Gastrocnemius medialis (tissue), 4 donors: ENCODE data around the gene AOC2. TPM values are rescaled to one million over a fixed set of nuclear protein-coding genes. Genes with fewer than 3 reads are reported as not detected.

ENCODE experiments used
- ATAC-seq, 2 donors: fragments of 150-250 bp; one replicate each; pipeline ENCODE4 v1.9.1; 2016
- DNase-seq, 2 donors: peaks; one replicate each; pipeline ENCODE4 v3.0.0-alpha.2; 2019
- H3K27ac ChIP-seq, 4 donors: fragments of 200-600 bp; sonication (generic); 1 replicate in 1 of 4; 2 replicates in 3 of 4; pipeline ENCODE4 v1.5.1; 2016 to 2018; ENCODE audit warnings: mild to moderate bottlenecking in 2 of 4, moderate library complexity in 1 of 4
- H3K27me3 ChIP-seq, 3 donors: fragments of 200-600 bp; sonication (generic) in 2 of 3; 1 replicate in 1 of 3; 2 replicates in 2 of 3; pipeline versions ENCODE4 v1.5.1 to v1.6.0; 2016 to 2019; ENCODE audit warnings: mild to moderate bottlenecking in 1 of 3, moderate library complexity in 1 of 3
- H3K36me3 ChIP-seq, 2 donors: fragments of 200-600 bp; sonication (generic) in 1 of 2; one replicate each; pipeline ENCODE4 v1.5.1; 2017 to 2018
- H3K4me1 ChIP-seq, 2 donors: fragments of 200-600 bp; sonication (generic) in 1 of 2; one replicate each; pipeline ENCODE4 v1.5.1; 2016 to 2017; ENCODE audit warnings: mild to moderate bottlenecking in 2 of 2
- H3K4me3 ChIP-seq, 4 donors: fragments of 200-600 bp; sonication (generic) in 3 of 4; 1 replicate in 1 of 4; 2 replicates in 3 of 4; pipeline ENCODE4 v1.5.1; 2016 to 2019; ENCODE audit warnings: mild to moderate bottlenecking in 2 of 4
- H3K9me3 ChIP-seq, 3 donors: fragments of 200-600 bp; sonication (generic) in 2 of 3; 1 replicate in 1 of 3; 2 replicates in 2 of 3; pipeline ENCODE4 v1.5.1; 2016 to 2019
- CTCF ChIP-seq, 5 experiments: fragments of 450-650 bp in 3 of 5; fragments of 200-600 bp in 2 of 5; sonication (generic) in 2 of 5; IDR thresholded peaks in 4 of 5; conservative IDR thresholded peaks in 1 of 5; 1 replicate in 4 of 5; 2 replicates in 1 of 5; pipeline ENCODE4 v1.5.1; 2016 to 2019; ENCODE audit warnings: antibody characterized with exemption in 5 of 5, mild to moderate bottlenecking in 3 of 5, moderate library complexity in 3 of 5
- POLR2A ChIP-seq, 2 donors: fragments of 450-650 bp; IDR thresholded peaks; one replicate each; pipeline ENCODE4 v1.6.1; 2017; ENCODE audit warnings: antibody characterized with exemption in 2 of 2, mild to moderate bottlenecking in 2 of 2, moderate library complexity in 2 of 2
- in situ Hi-C, 4 donors: fragments of 200-750 bp; cut with MboI; loops; one replicate each; pipeline versions ENCODE4 v1.15.0 to v1.8.0; 2017; ENCODE audit warnings: low sequenced_read_pairs in 4 of 4
- intact Hi-C: fragments of 100-400 bp; cut with DNase I; formaldehyde crosslinking; loops from one replicate; pipeline ENCODE4 v1.15.1; 2023; ENCODE audit warnings: low total_unique reads
- total RNA-seq, 4 donors: library from RNA; depleted of rRNA; stranded (reverse); fragments of >200 nt; gene quantifications; one replicate each; pipeline versions ENCODE4 v1.1.0 to v1.2.3, GENCODE V29; 2016

The AOC2 gene
- total RNA-seq, 4 donors from 2014 or later = 0.81 to 1.2 (median 1.0) TPM

- Histone ChIP-seq H3K4me3 (no peak overlapping the region), H3K9me3 (no peaks in the 10 kb centered on the region), H3K27ac (no peak overlapping the region), H3K27me3 (no peaks in the 10 kb centered on the region), H3K4me1 (peaks cover 0 to 5% of the 10 kb centered on the region in 2 donors), H3K36me3 (peaks cover 10 to 99% of the 10 kb centered on the region in 2 donors)
- DNase-seq (no peak), ATAC-seq (no peak)
- in situ Hi-C loops = no loop called here
- TF ChIP-seq CTCF (IDR thresholded peaks at IDR 0.05 in 4 of 5, conservative IDR thresholded peaks at IDR 0.05 in 1 of 5) (no peak), POLR2A (IDR thresholded peaks at IDR 0.05) (no peak)
- intact Hi-C loops = no loop called here
These were observed 29.6 kb upstream of the AOC2 start for GRCh38 chr17:42814633-42815399.

- no peak overlapping the region for H3K27ac ChIP-seq
- intact Hi-C loops = no loop called here
- ATAC-seq = no peak
- DNase-seq = no peak
- H3K36me3 ChIP-seq = peaks cover 13 to 89% of the 10 kb centered on the region in 2 donors
- no peaks in the 10 kb centered on the region for H3K9me3 ChIP-seq
- TF ChIP-seq POLR2A (IDR thresholded peaks at IDR 0.05) = no peak
- TF ChIP-seq CTCF (IDR thresholded peaks at IDR 0.05 in 4 of 5, conservative IDR thresholded peaks at IDR 0.05 in 1 of 5) = no peak
- no peaks in the 10 kb centered on the region for H3K27me3 ChIP-seq
- in situ Hi-C loops = no loop called here
- peaks cover 6 to 8% of the 10 kb centered on the region in 2 donors for H3K4me1 ChIP-seq
- H3K4me3 ChIP-seq = no peak overlapping the region
These were observed 26.5 kb upstream of the AOC2 start for GRCh38 chr17:42817866-42818265.

- intact Hi-C loops = no loop called here
- Histone ChIP-seq H3K27me3 (no peaks in the 10 kb centered on the region), H3K4me3 (no peak overlapping the region), H3K27ac (no peak overlapping the region), H3K9me3 (no peaks in the 10 kb centered on the region), H3K4me1 (peaks cover 11 to 13% of the 10 kb centered on the region in 2 donors), H3K36me3 (peaks cover 11 to 84% of the 10 kb centered on the region in 2 donors)
- no peak for ATAC-seq
- no peak for TF ChIP-seq POLR2A (IDR thresholded peaks at IDR 0.05)
- TF ChIP-seq CTCF (IDR thresholded peaks at IDR 0.05 in 4 of 5, conservative IDR thresholded peaks at IDR 0.05 in 1 of 5) = no peak
- DNase-seq = no peak
- in situ Hi-C loops = no loop called here
These were observed 26.0 kb upstream of the AOC2 start for GRCh38 chr17:42818379-42818778.

- in situ Hi-C loops = loop anchor here in 1 of 4 donors (10.0 kb wide), 1 partner anchor 95 kb away; no protein-coding TSS in a partner anchor
- H3K4me3 ChIP-seq = no peak overlapping the region
These were observed 24.3 kb upstream of the AOC2 start for GRCh38 chr17:42819939-42820535.

More at GRCh38 chr17:42819939-42820535, 24.3 kb upstream of the AOC2 start:
- H3K27me3 ChIP-seq = no peaks in the 10 kb centered on the region
- ATAC-seq (no peak), DNase-seq (peak in 1 of 2 donors; percentile 33)
- H3K36me3 ChIP-seq = peaks cover 7 to 67% of the 10 kb centered on the region in 2 donors
- peak in 3 of 5 experiments; percentile 41 to 61 (median 42) for TF ChIP-seq CTCF (IDR thresholded peaks at IDR 0.05 in 4 of 5, conservative IDR thresholded peaks at IDR 0.05 in 1 of 5)
- no peak for TF ChIP-seq POLR2A (IDR thresholded peaks at IDR 0.05)
- H3K4me1 ChIP-seq = peaks cover 13 to 14% of the 10 kb centered on the region in 2 donors
- H3K27ac ChIP-seq = no peak overlapping the region
- no peaks in the 10 kb centered on the region for H3K9me3 ChIP-seq
- intact Hi-C loops = loop anchor here (5.0 kb wide), 1 partner anchor 243 kb away; the partner anchor contains the start of gene PSMC3IP
